ENCODE measurements around the gene OR51B5.

DNA sequence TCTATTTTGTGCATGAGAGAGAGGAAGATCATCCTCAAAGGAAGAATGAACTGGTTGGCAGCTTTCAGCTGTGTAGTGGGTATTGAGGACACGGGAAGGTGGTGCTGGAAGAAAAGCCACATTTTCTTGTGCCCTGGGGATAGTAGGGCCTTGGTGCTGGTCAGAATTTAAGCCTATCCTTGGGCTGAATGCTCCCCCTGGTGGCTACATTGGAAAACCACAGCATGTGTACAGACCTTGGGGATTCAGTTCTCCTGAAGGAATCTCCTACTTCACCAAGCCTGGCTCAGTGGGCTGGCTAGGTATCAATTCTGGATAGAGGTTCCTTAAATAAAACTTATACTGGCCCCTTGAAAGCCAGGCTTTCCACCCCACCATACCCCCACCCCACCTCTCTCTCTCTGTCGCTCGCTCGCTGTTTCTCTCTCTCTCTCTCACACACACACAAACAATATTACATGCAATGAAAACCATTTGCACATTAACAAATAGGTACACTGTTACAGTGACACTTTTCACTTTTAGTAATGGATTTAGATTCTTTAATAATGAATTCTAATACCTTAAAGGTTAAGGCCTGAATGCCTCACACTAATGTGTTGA lies 37.5 kb upstream of the OR51B5 start:
- TF ChIP-seq, protein P1, sequence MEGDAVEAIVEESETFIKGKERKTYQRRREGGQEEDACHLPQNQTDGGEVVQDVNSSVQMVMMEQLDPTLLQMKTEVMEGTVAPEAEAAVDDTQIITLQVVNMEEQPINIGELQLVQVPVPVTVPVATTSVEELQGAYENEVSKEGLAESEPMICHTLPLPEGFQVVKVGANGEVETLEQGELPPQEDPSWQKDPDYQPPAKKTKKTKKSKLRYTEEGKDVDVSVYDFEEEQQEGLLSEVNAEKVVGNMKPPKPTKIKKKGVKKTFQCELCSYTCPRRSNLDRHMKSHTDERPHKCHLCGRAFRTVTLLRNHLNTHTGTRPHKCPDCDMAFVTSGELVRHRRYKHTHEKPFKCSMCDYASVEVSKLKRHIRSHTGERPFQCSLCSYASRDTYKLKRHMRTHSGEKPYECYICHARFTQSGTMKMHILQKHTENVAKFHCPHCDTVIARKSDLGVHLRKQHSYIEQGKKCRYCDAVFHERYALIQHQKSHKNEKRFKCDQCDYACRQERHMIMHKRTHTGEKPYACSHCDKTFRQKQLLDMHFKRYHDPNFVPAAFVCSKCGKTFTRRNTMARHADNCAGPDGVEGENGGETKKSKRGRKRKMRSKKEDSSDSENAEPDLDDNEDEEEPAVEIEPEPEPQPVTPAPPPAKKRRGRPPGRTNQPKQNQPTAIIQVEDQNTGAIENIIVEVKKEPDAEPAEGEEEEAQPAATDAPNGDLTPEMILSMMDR (IDR thresholded peaks at IDR 0.05) = peak; percentile 81
- no peak for TF ChIP-seq EZH2 (IDR thresholded peaks at IDR 0.05)

Data from neural progenitor cell (in vitro differentiated cells).